HepG2 (cell line): ENCODE data around the gene ACTN1. TPM values are rescaled to one million over a fixed set of nuclear protein-coding genes. Genes with fewer than 3 reads are reported as not detected.

ENCODE experiments used
- ATAC-seq: fragments of 200-7000 bp; cut with Tn5 transposase; 3 replicates; pipeline ENCODE4 v1.9.1; 2020; ENCODE audit warnings: mild to moderate bottlenecking, moderate library complexity
- BruUV-seq: library from RNA; stranded (reverse); fragments of 400-500 nt; replicated peaks from 2 replicates; lab custom pipeline; 2021; lab: Mats Ljungman, UMichigan
- CTCF ChIA-PET: fragments of 300-600 bp; formaldehyde crosslinking; extraction: SDS; loops from one replicate; lab custom pipeline; 2021; ENCODE audit warnings: low total read pairs, inconsistent platforms, low intra/inter-chr PET ratio; lab: Yijun Ruan, JAX
- POLR2A ChIA-PET: fragments of 350-600 bp; sonication (Branson Sonifier 250); formaldehyde crosslinking; loops from one replicate; lab custom pipeline; 2020; ENCODE audit warnings: antibody characterized with exemption, inconsistent platforms; lab: Yijun Ruan, JAX
- DNase-seq: peaks from one replicate; pipeline ENCODE4 v3.0.0-alpha.2; 2015; ENCODE audit warnings: low spot score
- FAIRE-seq: peaks from 3 replicates; lab custom pipeline; 2011; peaks lifted over from hg19 to GRCh38; lab: Jason Lieb, UNC
- H2AFZ ChIP-seq: one replicate; pipeline ENCODE4 v1.6.1; 2011; ENCODE audit warnings: low read length, inconsistent platforms
- H3K27ac ChIP-seq: fragments of 300-600 bp; 3 replicates; pipeline ENCODE4 v1.8.0; 2011; ENCODE audit warnings: mixed run types, mild to moderate bottlenecking, mixed read lengths, low read length, inconsistent platforms; ENCODE audit not compliant: insufficient read depth; ENCODE audit errors: extremely low read length
- H3K27me3 ChIP-seq, 2 experiments: fragments of 200-600 bp in 1 of 2; 2 replicates in 1 of 2; 3 replicates in 1 of 2; pipeline versions ENCODE4 v1.6.0 to v1.8.0; 2011; ENCODE audit warnings: low read length in 2 of 2, mild to moderate bottlenecking in 2 of 2, moderate library complexity in 2 of 2, inconsistent platforms in 1 of 2; ENCODE audit not compliant: insufficient read depth in 2 of 2, control insufficient read depth in 1 of 2
- H3K36me3 ChIP-seq, 2 experiments: fragments of 200-600 bp in 1 of 2; replicated peaks in 1 of 2; 2 replicates in 1 of 2; 3 replicates in 1 of 2; pipeline versions ENCODE4 v1.5.1 to v1.8.0; 2011; ENCODE audit warnings: low read length in 2 of 2, inconsistent platforms in 1 of 2; ENCODE audit not compliant: insufficient read depth in 2 of 2, control insufficient read depth in 1 of 2
- H3K4me1 ChIP-seq: 2 replicates; pipeline ENCODE4 v1.5.1; 2012; ENCODE audit warnings: low read length, inconsistent platforms; ENCODE audit not compliant: insufficient read depth
- H3K4me2 ChIP-seq: 2 replicates; pipeline ENCODE4 v1.6.0; 2011; ENCODE audit warnings: low read depth, low read length, inconsistent platforms
- H3K4me3 ChIP-seq, 3 experiments: fragments of 200-600 bp in 1 of 3; sonication (generic), shearing (Covaris generic) in 1 of 3; replicated peaks in 1 of 3; 2 replicates each; pipeline ENCODE4 v1.5.1; 2011 to 2016; ENCODE audit warnings: low read length in 3 of 3, inconsistent platforms in 2 of 3, low read depth in 2 of 3, mild to moderate bottlenecking in 2 of 3, control low read depth in 1 of 3, mixed read lengths in 1 of 3; ENCODE audit not compliant: insufficient read depth in 1 of 3
- H3K79me2 ChIP-seq: one replicate; pipeline ENCODE4 v1.6.1; 2011; ENCODE audit warnings: low read length, inconsistent platforms; ENCODE audit not compliant: insufficient read depth
- H3K9ac ChIP-seq: 2 replicates; pipeline ENCODE4 v1.6.0; 2011; ENCODE audit warnings: mild to moderate bottlenecking, low read depth, low read length, inconsistent platforms; ENCODE audit not compliant: insufficient read depth
- H3K9me3 ChIP-seq: 2 replicates; pipeline ENCODE4 v1.5.1; 2012; ENCODE audit warnings: mild to moderate bottlenecking, low read length
- H4K20me1 ChIP-seq: 2 replicates; pipeline ENCODE4 v1.6.0; 2011; ENCODE audit warnings: inconsistent platforms, mild to moderate bottlenecking, low read length, moderate library complexity; ENCODE audit not compliant: insufficient read depth
- ATF1 ChIP-seq: IDR thresholded peaks from 2 replicates; pipeline ENCODE4 v1.6.1; 2016; ENCODE audit warnings: mild to moderate bottlenecking, control low read depth
- KAT7 ChIP-seq: IDR thresholded peaks from 2 replicates; pipeline ENCODE4 v1.6.1; 2018; ENCODE audit warnings: borderline replicate concordance, missing compliant biosample characterization
- KMT2A ChIP-seq: sonication (generic); formaldehyde crosslinking; IDR thresholded peaks from 2 replicates; pipeline ENCODE4 v1.4.0; 2020; ENCODE audit warnings: missing genetic modification reagents
- KMT2B ChIP-seq: IDR thresholded peaks from 2 replicates; pipeline ENCODE4 v1.6.1; 2016; ENCODE audit warnings: missing genetic modification reagents, missing compliant biosample characterization
- NPAS2 ChIP-seq: sonication (generic); formaldehyde crosslinking; IDR thresholded peaks from 2 replicates; pipeline ENCODE4 v1.8.0; 2022; ENCODE audit warnings: mild to moderate bottlenecking, missing genetic modification reagents, borderline replicate concordance
- PATZ1 ChIP-seq: sonication (generic); formaldehyde crosslinking; IDR thresholded peaks from 2 replicates; pipeline ENCODE4 v1.4.0; 2020; ENCODE audit warnings: missing genetic modification reagents
- PTBP1 ChIP-seq: fragments of 200-400 bp; formaldehyde crosslinking; IDR thresholded peaks from 2 replicates; pipeline ENCODE4 v1.6.1; 2018; ENCODE audit warnings: low read length, low read depth; ENCODE audit not compliant: poor library complexity, severe bottlenecking
- REPIN1 ChIP-seq: sonication (generic); formaldehyde crosslinking; IDR thresholded peaks from 2 replicates; pipeline ENCODE4 v1.8.0; 2022; ENCODE audit warnings: missing genetic modification reagents, low read depth, mild to moderate bottlenecking, borderline replicate concordance
- RFXAP ChIP-seq: sonication (generic); formaldehyde crosslinking; IDR thresholded peaks from 2 replicates; pipeline ENCODE4 v1.4.0; 2020; ENCODE audit warnings: missing genetic modification reagents, borderline replicate concordance
- TCF7L2 ChIP-seq: IDR thresholded peaks from 2 replicates; pipeline ENCODE4 v1.6.1; 2011; ENCODE audit warnings: mild to moderate bottlenecking, low read depth, low read length, moderate library complexity
- TGIF2 ChIP-seq: IDR thresholded peaks from 2 replicates; pipeline ENCODE4 v1.6.1; 2016; ENCODE audit warnings: control low read depth, missing compliant biosample characterization
- TIGD3 ChIP-seq: sonication (generic); formaldehyde crosslinking; IDR thresholded peaks from 2 replicates; pipeline ENCODE4 v1.5.1; 2020; ENCODE audit warnings: mild to moderate bottlenecking, missing genetic modification reagents, borderline replicate concordance
- ZBTB26 ChIP-seq: IDR thresholded peaks from 2 replicates; pipeline ENCODE4 v1.6.1; 2016; ENCODE audit warnings: missing compliant biosample characterization, missing genetic modification reagents, borderline replicate concordance
- ZGPAT ChIP-seq: IDR thresholded peaks from 2 replicates; pipeline ENCODE4 v1.6.1; 2016; ENCODE audit warnings: mild to moderate bottlenecking
- ZKSCAN5 ChIP-seq: sonication (generic); formaldehyde crosslinking; IDR thresholded peaks from 2 replicates; pipeline ENCODE4 v1.5.1; 2020; ENCODE audit warnings: mild to moderate bottlenecking, missing genetic modification reagents
- ZNF296 ChIP-seq: sonication (generic); formaldehyde crosslinking; conservative IDR thresholded peaks from 2 replicates; pipeline ENCODE4 v1.5.0; 2020; ENCODE audit warnings: mild to moderate bottlenecking, missing genetic modification reagents
- ZNF564 ChIP-seq: sonication (generic); formaldehyde crosslinking; IDR thresholded peaks from 2 replicates; pipeline ENCODE4 v1.8.1; 2023; ENCODE audit warnings: mild to moderate bottlenecking, missing genetic modification reagents
- WGBS: methylation state at CpG from one replicate; pipeline ENCODE4 v1.1.6; 2017; ENCODE audit warnings: low lambda C conversion rate; 5-methylcytosine and 5-hydroxymethylcytosine counted together
- in situ Hi-C: cut with HindIII; loops from 2 replicates; pipeline ENCODE4 v1.10.0; 2017; ENCODE audit warnings: low pct_unique_long_range_greater_than_20kb; ENCODE audit not compliant: extremely low pct_ligation_motif_present
- intact Hi-C: fragments of 100-400 bp; cut with micrococcal nuclease; formaldehyde crosslinking; loops from one replicate; pipeline ENCODE4 v1.10.0; 2022; ENCODE audit not compliant: unreplicated experiment
- polyA plus RNA-seq, 8 experiments: library from polyadenylated mRNA; depleted of rRNA in 3 of 8; stranded (reverse) in 7 of 8; unstranded in 1 of 8; fragments of >200 nt; fragmentation: Illumina TruSeq in 4 of 8; extraction: Trizol in 4 of 8; gene quantifications; 2 replicates each; pipeline versions ENCODE4 v1.2.1 to v1.2.3, GENCODE V29; 2011 to 2016; ENCODE audit warnings: low read depth in 4 of 8, missing spikeins in 1 of 8, mixed read lengths in 1 of 8; ENCODE audit not compliant: insufficient read depth in 1 of 8
- total RNA-seq, 5 experiments: library from RNA; depleted of rRNA; stranded (reverse); fragments of >200 nt; fragmentation: Illumina TruSeq; extraction: Trizol; gene quantifications; 2 replicates each; pipeline ENCODE4 v1.2.3, GENCODE V29; 2016; ENCODE audit warnings: low read depth in 1 of 5

ACTN1 gene
- total and polyA plus RNA-seq, 2 of the 13 experiments (the other 11 are each of a cell fraction or from before 2014, with no cell fraction given), result 58.6 to 162 TPM

GRCh38 chr14:68853749-68854148 is 125.4 kb downstream of the ACTN1 start:
- DNase-seq (no peak), ATAC-seq (peak; percentile 65)
- in situ Hi-C loops, result no loop called here

More at GRCh38 chr14:68853749-68854148, 125.4 kb downstream of the ACTN1 start:
- no peak overlapping the region for H2AFZ ChIP-seq
- no peak for FAIRE-seq
- no peaks in the 10 kb centered on the region; a peak in 1 of 5 replicates for H3K27me3 ChIP-seq
- H3K9ac ChIP-seq, result no peak overlapping the region
- H4K20me1 ChIP-seq, result no peaks in the 10 kb centered on the region
- TF ChIP-seq KMT2B (CRISPR knock-in tag) (no peak), PTBP1 (no peak), KAT7 (CRISPR knock-in tag) (no peak), REPIN1 (CRISPR knock-in tag) (no peak), ZNF564 (CRISPR knock-in tag) (no peak), PATZ1 (no peak), TIGD3 (CRISPR knock-in tag) (no peak), KMT2A (CRISPR knock-in tag) (no peak), TGIF2 (CRISPR knock-in tag) (no peak), ATF1 (CRISPR knock-in tag) (no peak), TCF7L2 (no peak), NPAS2 (no peak), ZKSCAN5 (CRISPR knock-in tag) (no peak), RFXAP (no peak), ZNF296 (CRISPR knock-in tag) (no peak), ZGPAT (CRISPR knock-in tag) (no peak), ZBTB26 (no peak)
- TF ChIP-seq, all 625 proteins: peak for 0
- Histone ChIP-seq H3K36me3 (no peaks in the 10 kb centered on the region), H3K79me2 (no peaks in the 10 kb centered on the region), H3K9me3 (no peaks in the 10 kb centered on the region), H3K4me3 (peak overlapping the region in 1 of 3 experiments; percentile 20; a peak in 1 of 6 replicates), H3K27ac (no peak overlapping the region), H3K4me2 (peak overlapping the region; percentile 39; the same call in 1 of the 2 replicates), H3K4me1 (peaks cover 24% of the 10 kb centered on the region)
- no TSS peak for BruUV-seq
- ChIA-PET POLR2A (no interaction called here), CTCF (no interaction called here)
- 50% methylated on average over 2 of the region's 6 CpGs for WGBS
- intact Hi-C loops, result no loop called here
